K562 (cell line): ENCODE results near the gene TMEM117. TPM values are rescaled to one million over a fixed set of nuclear protein-coding genes. Genes with fewer than 3 reads are reported as not detected.

ENCODE experiments used
- ATAC-seq: fragments of 200-7000 bp; cut with Tn5 transposase; 3 replicates; pipeline ENCODE4 v1.9.1; 2020; ENCODE audit warnings: moderate library complexity
- BruUV-seq: library from RNA; stranded (reverse); fragments of 400-500 nt; replicated peaks from 2 replicates; lab custom pipeline; 2021; lab: Mats Ljungman, UMichigan
- CTCF ChIA-PET: fragments of 300-600 bp; formaldehyde crosslinking; extraction: SDS; loops from one replicate; lab custom pipeline; 2021; ENCODE audit warnings: low intra/inter-chr PET ratio; lab: Yijun Ruan, JAX
- POLR2A ChIA-PET: fragments of 300-600, 350-650 bp; sonication (Branson Sonifier 250); formaldehyde crosslinking; extraction: SDS; loops from one replicate; lab custom pipeline; 2021; ENCODE audit warnings: antibody characterized with exemption, inconsistent platforms; lab: Yijun Ruan, JAX
- DNase-seq, 4 experiments: peaks; one replicate each; pipeline versions ENCODE4 v3.0.0 to v3.0.0-alpha.2; 2011 to 2018; ENCODE audit warnings: low spot score in 3 of 4, mixed read lengths in 3 of 4; ENCODE audit errors: extremely low read depth in 1 of 4
- FAIRE-seq: peaks from 2 replicates; lab custom pipeline; 2011; peaks lifted over from hg19 to GRCh38; lab: Jason Lieb, UNC
- H2AFZ ChIP-seq: 2 replicates; pipeline ENCODE4 v1.6.0; 2011; ENCODE audit warnings: low read depth, low read length, control low read depth, inconsistent platforms
- H3K27ac ChIP-seq: fragments of 200-600 bp; 3 replicates; pipeline ENCODE4 v1.8.0; 2011; ENCODE audit warnings: low read depth, mild to moderate bottlenecking, control low read depth, inconsistent platforms, low read length, moderate library complexity, mixed read lengths; ENCODE audit errors: extremely low read depth
- H3K27me3 ChIP-seq, 2 experiments: fragments of 300-600 bp in 1 of 2; 2 replicates in 1 of 2; 3 replicates in 1 of 2; pipeline versions ENCODE4 v1.6.0 to v1.8.0; 2011; ENCODE audit warnings: inconsistent platforms in 2 of 2, low read length in 2 of 2, mild to moderate bottlenecking in 1 of 2, mixed read lengths in 1 of 2, moderate library complexity in 1 of 2; ENCODE audit not compliant: control insufficient read depth in 2 of 2, insufficient read depth in 2 of 2
- H3K36me3 ChIP-seq: fragments of 300-600 bp; 3 replicates; pipeline ENCODE4 v1.8.0; 2011; ENCODE audit warnings: mild to moderate bottlenecking, low read length, inconsistent platforms; ENCODE audit not compliant: control insufficient read depth, insufficient read depth
- H3K4me1 ChIP-seq, 2 experiments: fragments of 200-600 bp in 1 of 2; replicated peaks in 1 of 2; 2 replicates in 1 of 2; 3 replicates in 1 of 2; pipeline versions ENCODE4 v1.5.1 to v1.8.0; 2011; ENCODE audit warnings: inconsistent platforms in 2 of 2, low read length in 2 of 2, mild to moderate bottlenecking in 1 of 2, mixed read lengths in 1 of 2, moderate library complexity in 1 of 2; ENCODE audit not compliant: control insufficient read depth in 2 of 2, insufficient read depth in 2 of 2
- H3K4me2 ChIP-seq: 2 replicates; pipeline ENCODE4 v1.6.1; 2011; ENCODE audit warnings: low read length, control low read depth, inconsistent platforms, mixed read lengths; ENCODE audit not compliant: insufficient read depth
- H3K4me3 ChIP-seq: fragments of 200-600 bp; sonication (generic), shearing (Covaris generic); 2 replicates; pipeline ENCODE4 v1.5.1; 2016; ENCODE audit warnings: control low read depth, inconsistent platforms
- H3K79me2 ChIP-seq: fragments of 200-600 bp; 3 replicates; pipeline ENCODE4 v1.8.0; 2011; ENCODE audit warnings: low read length, inconsistent platforms; ENCODE audit not compliant: control insufficient read depth, insufficient read depth
- H3K9ac ChIP-seq, 2 experiments: 2 replicates each; pipeline versions ENCODE4 v1.6.0 to v1.6.1; 2011; ENCODE audit warnings: low read depth in 2 of 2, low read length in 2 of 2, control low read depth in 1 of 2, inconsistent platforms in 1 of 2, mild to moderate bottlenecking in 1 of 2, mixed read lengths in 1 of 2; ENCODE audit not compliant: insufficient read depth in 1 of 2
- H3K9me1 ChIP-seq: one replicate; pipeline ENCODE4 v1.6.0; 2011; ENCODE audit warnings: inconsistent platforms, mild to moderate bottlenecking, low read length, moderate library complexity; ENCODE audit not compliant: control insufficient read depth, insufficient read depth
- H3K9me3 ChIP-seq: replicated peaks from 2 replicates; pipeline ENCODE4 v1.5.1; 2011; ENCODE audit warnings: low read depth, low read length, inconsistent platforms; ENCODE audit not compliant: control insufficient read depth, insufficient read depth
- H4K20me1 ChIP-seq: replicated peaks from 2 replicates; pipeline ENCODE4 v1.6.1; 2011; ENCODE audit warnings: low read length, inconsistent platforms, mixed read lengths; ENCODE audit not compliant: control insufficient read depth, insufficient read depth
- BDP1 ChIP-seq: IDR thresholded peaks from 3 replicates; pipeline ENCODE4 v1.6.1; 2011; ENCODE audit not compliant: insufficient read length, insufficient read depth
- CBX1 ChIP-seq: sonication (generic); IDR thresholded peaks from 2 replicates; pipeline ENCODE4 v1.6.1; 2016; ENCODE audit warnings: antibody characterized with exemption, low read depth, mild to moderate bottlenecking
- HMGXB4 ChIP-seq: sonication (generic); formaldehyde crosslinking; IDR thresholded peaks from 2 replicates; pipeline ENCODE4 v1.8.1; 2023; ENCODE audit warnings: mild to moderate bottlenecking, missing genetic modification reagents
- NCOA2 ChIP-seq, 2 experiments: fragments of 450-650 bp; IDR thresholded peaks; 2 replicates each; pipeline ENCODE4 v1.6.1; 2018; ENCODE audit warnings: mild to moderate bottlenecking in 2 of 2, moderate library complexity in 1 of 2; ENCODE audit not compliant: partially characterized antibody in 2 of 2
- NR2C2 ChIP-seq, 2 experiments: fragments of 200-800 bp in 1 of 2; sonication (Bioruptor generic) in 1 of 2; sonication (generic) in 1 of 2; formaldehyde crosslinking in 1 of 2; IDR thresholded peaks; 2 replicates each; pipeline versions ENCODE4 v1.6.1 to v1.8.0; 2016 to 2022; ENCODE audit warnings: mild to moderate bottlenecking in 1 of 2, missing compliant biosample characterization in 1 of 2, missing genetic modification characterization in 1 of 2, missing genetic modification reagents in 1 of 2
- RERE ChIP-seq: sonication (generic); formaldehyde crosslinking; IDR thresholded peaks from 2 replicates; pipeline ENCODE4 v1.8.0; 2023; ENCODE audit warnings: missing genetic modification reagents, mild to moderate bottlenecking, borderline replicate concordance
- SMAD3 ChIP-seq: fragments of 450-650 bp; formaldehyde crosslinking; conservative IDR thresholded peaks from 2 replicates; pipeline ENCODE4 v1.4.0; 2020; ENCODE audit warnings: mild to moderate bottlenecking
- ZFP30 ChIP-seq: fragments of 250-450 bp; sonication (Bioruptor Pico); IDR thresholded peaks from 2 replicates; pipeline ENCODE4 v1.8.0; 2022; ENCODE audit warnings: moderate library complexity, mild to moderate bottlenecking, inconsistent platforms, borderline replicate concordance
- ZNF277 ChIP-seq: fragments of 250-450 bp; sonication (Bioruptor Pico); IDR thresholded peaks from 2 replicates; pipeline ENCODE4 v1.8.0; 2022; ENCODE audit warnings: inconsistent platforms, mild to moderate bottlenecking, moderate library complexity, borderline replicate concordance
- ZNF780A ChIP-seq: fragments of 250-450 bp; sonication (Bioruptor Pico); IDR thresholded peaks from 2 replicates; pipeline ENCODE4 v1.5.0; 2021; ENCODE audit warnings: mild to moderate bottlenecking
- WGBS: fragments of 100-300 bp; shearing (Covaris generic); methylation state at CpG from one replicate; pipeline ENCODE4 v1.1.6; 2016; ENCODE audit warnings: low coverage, mixed read lengths; ENCODE audit not compliant: insufficient coverage; ENCODE audit errors: missing lambda C conversion rate; 5-methylcytosine and 5-hydroxymethylcytosine counted together
- in situ Hi-C: fragments of 300-500 bp; cut with MboI; formaldehyde crosslinking; loops from 4 replicates; pipeline ENCODE4 v1.15.0; 2018; ENCODE audit warnings: inconsistent platforms, mixed read lengths
- intact Hi-C: fragments of 100-400 bp; cut with micrococcal nuclease; formaldehyde crosslinking; loops from 2 replicates; pipeline ENCODE4 v1.14.2; 2022
- polyA plus RNA-seq, 8 experiments: library from polyadenylated mRNA; depleted of rRNA in 4 of 8; stranded (reverse) in 5 of 8; unstranded in 3 of 8; fragments of >200 nt; fragmentation: Nextera tagmentation in 2 of 8; fragmentation: Illumina TruSeq in 1 of 8; extraction: Ambion mirVana in 2 of 8; extraction: Trizol in 1 of 8; gene quantifications; 2 replicates each; pipeline versions ENCODE4 v1.2.1 to v1.2.3, GENCODE V29; 2011 to 2014; ENCODE audit warnings: inconsistent platforms in 1 of 8, missing spikeins in 1 of 8
- total RNA-seq, 7 experiments: library from RNA; depleted of rRNA in 6 of 7; stranded (reverse); fragments of >200 nt in 6 of 7; fragmentation: Illumina TruSeq in 2 of 7; extraction: Trizol in 2 of 7; gene quantifications; 2 replicates each; pipeline versions ENCODE4 v1.2.1 to v1.2.3, GENCODE V29; 2011 to 2021; ENCODE audit warnings: low replicate concordance in 1 of 7

TMEM117 gene
- total and polyA plus RNA-seq, 9 of the 15 experiments (the other 6 are each of a cell fraction or from before 2014, with no cell fraction given): 0.31 to 2.8 (median 1.0) TPM

- Histone ChIP-seq H3K36me3 (no peaks in the 10 kb centered on the region), H3K9ac (no peak overlapping the region), H4K20me1 (no peaks in the 10 kb centered on the region), H3K27me3 (no peaks in the 10 kb centered on the region), H3K27ac (no peak overlapping the region), H3K4me2 (no peak overlapping the region), H3K79me2 (no peaks in the 10 kb centered on the region), H3K4me3 (no peak overlapping the region), H3K9me3 (no peaks in the 10 kb centered on the region), H3K9me1 (no peaks in the 10 kb centered on the region), H3K4me1 (no peaks in the 10 kb centered on the region), H2AFZ (no peak overlapping the region)
- no peak for DNase-seq
- intact Hi-C loops (no loop called here), in situ Hi-C loops (no loop called here)
- TF ChIP-seq ZNF780A (CRISPR knock-in tag) (no peak), SMAD3 (CRISPR knock-in tag) (no peak), RERE (CRISPR knock-in tag) (no peak), BDP1 (no peak), CBX1 (no peak), HMGXB4 (CRISPR knock-in tag) (no peak), NCOA2 (IDR thresholded peaks at IDR 0.05; ENCODE audit: partially characterized antibody in 2 of 2) (no peak), ZNF277 (no peak), ZFP30 (CRISPR knock-in tag) (no peak), NR2C2 (CRISPR knock-in tag; IDR thresholded peaks at IDR 0.05) (no peak), NR2C2 (tag; IDR thresholded peaks at IDR 0.05) (no peak)
- 0% methylated on average over 1 of the region's 1 CpG for WGBS
- CTCF ChIA-PET: no interaction called here
- POLR2A ChIA-PET: no interaction called here
- BruUV-seq: no TSS peak
- no peak for ATAC-seq
- no peak for FAIRE-seq
Measured at GRCh38 chr12:44258246-44258645, 422.4 kb downstream of the TMEM117 start.
